H9 (cell line): ENCODE results near the gene MAEA. TPM values are rescaled to one million over a fixed set of nuclear protein-coding genes. Genes with fewer than 3 reads are reported as not detected.

Experiments
- DNase-seq: peaks from one replicate; pipeline ENCODE4 v3.0.0-alpha.2; 2017
- H2AFZ ChIP-seq: one replicate; pipeline ENCODE4 v1.6.1; 2013; ENCODE audit warnings: mild to moderate bottlenecking, low read length, control low read depth, moderate library complexity
- H2AK5ac ChIP-seq: 2 replicates; pipeline ENCODE4 v1.6.1; 2013; ENCODE audit warnings: low read length, control low read depth, mixed read lengths; ENCODE audit not compliant: insufficient read length
- H2BK120ac ChIP-seq: one replicate; pipeline ENCODE4 v1.6.1; 2013; ENCODE audit warnings: low read depth, mild to moderate bottlenecking, low read length, control low read depth, inconsistent platforms; ENCODE audit not compliant: poor library complexity, severe bottlenecking
- H2BK12ac ChIP-seq: 2 replicates; pipeline ENCODE4 v1.6.1; 2013; ENCODE audit warnings: low read length, control low read depth, mixed read lengths, low read depth; ENCODE audit not compliant: insufficient read length
- H2BK15ac ChIP-seq: 2 replicates; pipeline ENCODE4 v1.6.1; 2013; ENCODE audit warnings: low read depth, low read length, control low read depth
- H2BK20ac ChIP-seq: one replicate; pipeline ENCODE4 v1.6.1; 2013; ENCODE audit warnings: low read depth, mild to moderate bottlenecking, low read length, control low read depth, inconsistent platforms; ENCODE audit not compliant: poor library complexity, severe bottlenecking
- H2BK5ac ChIP-seq: 2 replicates; pipeline ENCODE4 v1.6.1; 2013; ENCODE audit warnings: low read length, control low read depth, mixed read lengths; ENCODE audit not compliant: insufficient read length
- H3K14ac ChIP-seq: 2 replicates; pipeline ENCODE4 v1.6.1; 2013; ENCODE audit warnings: low read length, control low read depth; ENCODE audit not compliant: insufficient read depth
- H3K18ac ChIP-seq: 2 replicates; pipeline ENCODE4 v1.6.1; 2013; ENCODE audit warnings: low read depth, mild to moderate bottlenecking, mixed read lengths, low read length, control low read depth; ENCODE audit not compliant: insufficient read length
- H3K23ac ChIP-seq: 2 replicates; pipeline ENCODE4 v1.6.1; 2013; ENCODE audit warnings: low read length, control low read depth, mixed read lengths, low read depth; ENCODE audit not compliant: insufficient read length
- H3K23me2 ChIP-seq: 2 replicates; pipeline ENCODE4 v1.6.1; 2013; ENCODE audit warnings: low read depth, mild to moderate bottlenecking, mixed read lengths, low read length, control low read depth; ENCODE audit not compliant: insufficient read length, poor library complexity, severe bottlenecking
- H3K27ac ChIP-seq: 2 replicates; pipeline ENCODE4 v1.5.1; 2013; ENCODE audit warnings: low read length, control low read depth, mixed read lengths, low read depth; ENCODE audit not compliant: insufficient read length
- H3K27me3 ChIP-seq: 2 replicates; pipeline ENCODE4 v1.6.1; 2013; ENCODE audit warnings: low read length, control low read depth, inconsistent platforms; ENCODE audit not compliant: insufficient read depth
- H3K4ac ChIP-seq: 2 replicates; pipeline ENCODE4 v1.6.1; 2013; ENCODE audit warnings: low read depth, mild to moderate bottlenecking, control low read depth, inconsistent platforms, low read length, moderate library complexity
- H3K4me1 ChIP-seq: 2 replicates; pipeline ENCODE4 v1.6.1; 2013; ENCODE audit warnings: low read length, control low read depth, inconsistent platforms; ENCODE audit not compliant: insufficient read depth
- H3K4me2 ChIP-seq: 2 replicates; pipeline ENCODE4 v1.6.1; 2013; ENCODE audit warnings: low read length, control low read depth, mixed read lengths; ENCODE audit not compliant: insufficient read length, insufficient read depth
- H3K56ac ChIP-seq: 2 replicates; pipeline ENCODE4 v1.6.1; 2013; ENCODE audit warnings: low read depth, mild to moderate bottlenecking, mixed read lengths, low read length, control low read depth; ENCODE audit not compliant: insufficient read length
- H3K79me1 ChIP-seq: 2 replicates; pipeline ENCODE4 v1.6.1; 2013; ENCODE audit warnings: low read depth, mild to moderate bottlenecking, moderate library complexity, low read length, control low read depth, inconsistent platforms; ENCODE audit not compliant: insufficient read depth, poor library complexity, severe bottlenecking
- H3K79me2 ChIP-seq: 2 replicates; pipeline ENCODE4 v1.6.1; 2013; ENCODE audit warnings: low read length, control low read depth, inconsistent platforms; ENCODE audit not compliant: insufficient read depth
- H3K9ac ChIP-seq: 2 replicates; pipeline ENCODE4 v1.6.1; 2013; ENCODE audit warnings: low read length, control low read depth, mixed read lengths; ENCODE audit not compliant: insufficient read length; ENCODE audit errors: extremely low read depth
- H3K9me3 ChIP-seq: one replicate; pipeline ENCODE4 v1.6.1; 2013; ENCODE audit warnings: low read depth, low read length, inconsistent platforms; ENCODE audit not compliant: control insufficient read depth
- H3T11ph ChIP-seq: one replicate; pipeline ENCODE4 v1.6.1; 2013; ENCODE audit warnings: mild to moderate bottlenecking, low read length, control low read depth, inconsistent platforms
- H4K20me1 ChIP-seq: one replicate; pipeline ENCODE4 v1.6.1; 2013; ENCODE audit not compliant: control insufficient read depth, insufficient read length, insufficient read depth
- H4K5ac ChIP-seq: 2 replicates; pipeline ENCODE4 v1.6.1; 2013; ENCODE audit warnings: low read depth, mild to moderate bottlenecking, mixed read lengths, low read length, control low read depth; ENCODE audit not compliant: insufficient read length
- H4K8ac ChIP-seq: replicated peaks from 2 replicates; pipeline ENCODE4 v1.6.1; 2013; ENCODE audit warnings: low read length, control low read depth, mixed read lengths, low read depth; ENCODE audit not compliant: insufficient read length
- H4K91ac ChIP-seq: 2 replicates; pipeline ENCODE4 v1.6.1; 2013; ENCODE audit warnings: low read depth, mild to moderate bottlenecking, moderate library complexity, mixed read lengths, low read length, control low read depth; ENCODE audit not compliant: insufficient read length
- H3K27ac Mint-ChIP-seq, 3 experiments: 2 replicates in 2 of 3; 3 replicates in 1 of 3; pipeline ENCODE4 v1.8.0; 2020 to 2021; ENCODE audit warnings: mixed read lengths in 3 of 3, mild to moderate bottlenecking in 1 of 3, moderate library complexity in 1 of 3
- H3K27me3 Mint-ChIP-seq: 2 replicates; pipeline ENCODE4 v1.8.0; 2021; ENCODE audit warnings: low read depth, mild to moderate bottlenecking, moderate library complexity, mixed read lengths
- H3K36me3 Mint-ChIP-seq, 3 experiments: 2 replicates in 2 of 3; 3 replicates in 1 of 3; pipeline ENCODE4 v1.8.0; 2020 to 2021; ENCODE audit warnings: low read depth in 3 of 3, mixed read lengths in 3 of 3; ENCODE audit not compliant: insufficient read depth in 1 of 3
- H3K4me1 Mint-ChIP-seq, 2 experiments: 2 replicates each; pipeline ENCODE4 v1.8.0; 2020; ENCODE audit warnings: mixed read lengths in 2 of 2
- H3K4me3 Mint-ChIP-seq, 2 experiments: 2 replicates in 1 of 2; 3 replicates in 1 of 2; pipeline ENCODE4 v1.8.0; 2020 to 2021; ENCODE audit warnings: mild to moderate bottlenecking in 2 of 2, mixed read lengths in 2 of 2, moderate library complexity in 1 of 2
- H3K9me3 Mint-ChIP-seq, 2 experiments: 2 replicates in 1 of 2; 3 replicates in 1 of 2; pipeline ENCODE4 v1.8.0; 2020; ENCODE audit warnings: mild to moderate bottlenecking in 2 of 2, mixed read lengths in 2 of 2, moderate library complexity in 1 of 2
- CTCF ChIP-seq: fragments of 200-600 bp; sonication (generic); conservative IDR thresholded peaks from 3 replicates; pipeline ENCODE4 v1.8.0; 2021; ENCODE audit warnings: antibody characterized with exemption, mild to moderate bottlenecking
- WGBS: extraction: QIAGEN DNeasy Blood & Tissue Kit; methylation state at CpG from one replicate; pipeline ENCODE4 v1.1.7; 2013; ENCODE audit warnings: missing lambda C conversion rate, low lambda C conversion rate, mixed read lengths; ENCODE audit not compliant: insufficient read length; ENCODE audit errors: extremely low coverage; 5-methylcytosine and 5-hydroxymethylcytosine counted together
- total RNA-seq: library from RNA; stranded (reverse); gene quantifications from 2 replicates; pipeline ENCODE4 v1.2.1, GENCODE V29; 2021

MAEA gene
- total RNA-seq, 1 experiment from 2014 or later = 85.6 TPM

DNA sequence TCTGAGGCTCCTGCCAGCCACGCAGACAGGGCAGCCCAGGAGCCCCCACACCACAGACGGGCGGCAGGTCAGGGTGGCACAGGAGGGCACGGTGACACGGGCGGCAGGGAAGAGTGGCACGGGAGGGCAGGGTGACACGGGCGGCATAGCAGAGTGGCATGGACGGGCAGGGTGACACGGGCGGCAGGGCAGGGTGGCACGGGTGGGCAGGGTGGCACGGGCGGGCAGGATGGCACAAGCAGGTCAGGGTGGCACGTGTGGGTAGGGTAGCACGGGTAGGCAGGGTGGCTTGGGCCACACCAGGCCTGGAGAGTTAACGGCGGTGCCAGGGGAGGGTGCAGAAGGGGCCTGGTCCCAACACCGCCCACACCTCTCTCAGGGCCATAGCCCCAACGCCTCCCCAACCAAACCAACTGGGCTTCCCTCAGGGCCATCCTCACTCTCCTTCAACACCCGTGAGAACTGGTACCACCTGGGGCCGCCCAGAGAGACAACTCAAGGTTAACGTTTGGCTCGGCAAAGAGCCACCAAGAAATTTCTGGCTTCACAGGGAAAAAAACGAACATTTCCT, 44.1 kb upstream of the MAEA start:
- H3K18ac ChIP-seq = no peak overlapping the region
- H2BK15ac ChIP-seq = no peak overlapping the region
- no peak overlapping the region for H3K9ac ChIP-seq
- peaks cover 48% of the 10 kb centered on the region; the same call in 1 of the 2 replicates for H3K79me2 ChIP-seq
- H3K4ac ChIP-seq = no peak overlapping the region
- H2AFZ ChIP-seq = no peak overlapping the region
- Mint-ChIP-seq H3K27ac (peak overlapping the region in 1 of 3 experiments; percentile 85; a peak in 4 of 7 replicates), H3K27me3 (peaks cover 7% of the 10 kb centered on the region), H3K4me3 (peak overlapping the region; percentile 69 to 83; a peak in 3 of 5 replicates), H3K9me3 (peaks cover 5 to 9% of the 10 kb centered on the region in 2 experiments), H3K4me1 (peaks cover 7 to 11% of the 10 kb centered on the region in 2 experiments; a peak in 3 of 4 replicates), H3K36me3 (peaks cover 10 to 19% (median 17%) of the 10 kb centered on the region in 3 experiments)
- H3K27me3 ChIP-seq = no peaks in the 10 kb centered on the region
- H3K4me1 ChIP-seq = no peaks in the 10 kb centered on the region
- H3K79me1 ChIP-seq = peaks cover 8% of the 10 kb centered on the region
- no peak overlapping the region for H3K23ac ChIP-seq
- H4K8ac ChIP-seq = no peak overlapping the region
- H3K9me3 ChIP-seq = peaks cover 1% of the 10 kb centered on the region
- H2BK20ac ChIP-seq = no peak overlapping the region
- no peak overlapping the region for H2BK120ac ChIP-seq
- TF ChIP-seq CTCF = no peak
- WGBS = no CpG with 5 or more reads among the region's 26 CpGs
- H4K20me1 ChIP-seq = peaks cover 5% of the 10 kb centered on the region
- no peak overlapping the region for H2AK5ac ChIP-seq
- H3K14ac ChIP-seq = no peak overlapping the region
- no peak overlapping the region for H3K27ac ChIP-seq
- H3K23me2 ChIP-seq = peaks cover 7% of the 10 kb centered on the region
- H3T11ph ChIP-seq = no peak overlapping the region
- H3K4me2 ChIP-seq = no peak overlapping the region
- H3K56ac ChIP-seq = no peak overlapping the region
- no peak overlapping the region for H4K5ac ChIP-seq
- H2BK12ac ChIP-seq = no peak overlapping the region
- no peak overlapping the region for H4K91ac ChIP-seq
- H2BK5ac ChIP-seq = no peak overlapping the region
- DNase-seq = no peak
